Measurements from ENCODE around the gene FANCC.

GRCh38 chr9:95103281-95103771, 214.2 kb downstream of the FANCC start:
- TF ChIP-seq BHLHE40 (IDR thresholded peaks at IDR 0.05; ENCODE audit: borderline replicate concordance) (no peak), FOXM1 (IDR thresholded peaks at IDR 0.05; ENCODE audit: borderline replicate concordance) (no peak), PKNOX1 (IDR thresholded peaks at IDR 0.05) (no peak), ELF4 (IDR thresholded peaks at IDR 0.05) (no peak), SUZ12 (IDR thresholded peaks at IDR 0.05) (no peak), FOXA1 (IDR thresholded peaks at IDR 0.05) (no peak), NFRKB (IDR thresholded peaks at IDR 0.05) (no peak), FOXK2 (IDR thresholded peaks at IDR 0.05) (no peak), L3MBTL2 (conservative IDR thresholded peaks at IDR 0.05) (no peak), SP1 (IDR thresholded peaks at IDR 0.05) (no peak)

Measured in HEK293T (cell line).